Measurements from ENCODE around the gene WNK3. TPM values are rescaled to one million over a fixed set of nuclear protein-coding genes. Genes with fewer than 3 reads are reported as not detected.
A peak's percentile ranks its signal among the peaks of the same experiment; 100 is the strongest.

WNK3 gene
- total and polyA plus RNA-seq, 9 of the 15 experiments (the other 6 are each of a cell fraction or from before 2014, with no cell fraction given) = under 0.01 to 0.02 (median 0.01) TPM; not detected in 4

- TF ChIP-seq FOXP4 (CRISPR knock-in tag; IDR thresholded peaks at IDR 0.05; ENCODE audit: borderline replicate concordance) (no peak), TARDBP (IDR thresholded peaks at IDR 0.05) (no peak), MNT (conservative IDR thresholded peaks at IDR 0.05) (0 out of 4 replicates have a peak, but pooled peaks of 1 of the 2 experiments have one; percentile 24), EGR1 (conservative IDR thresholded peaks at IDR 0.05) (peak; percentile 27; the same call in 1 of the 2 replicates), E4F1 (CRISPR knock-in tag; IDR thresholded peaks at IDR 0.05; ENCODE audit: borderline replicate concordance) (no peak), RBFOX2 (IDR thresholded peaks at IDR 0.05; ENCODE audit: low read depth, low read length) (peak; percentile 78), PRDM10 (IDR thresholded peaks at IDR 0.05; ENCODE audit: partially characterized antibody) (peak; percentile 94), YY1 (IDR thresholded peaks at IDR 0.05; ENCODE audit: borderline replicate concordance in 1 of 3, control insufficient read depth in 1 of 3, extremely low read depth in 1 of 3, insufficient read depth in 3 of 3, insufficient read length in 1 of 3, insufficient replicate concordance in 2 of 3, low read depth in 1 of 3, low read length in 2 of 3) (peak in 1 of 3 experiments; percentile 56), NR2C2 (CRISPR knock-in tag; IDR thresholded peaks at IDR 0.05) (no peak), NR2C2 (tag; IDR thresholded peaks at IDR 0.05) (peak; percentile 68; the same call in 1 of the 2 replicates), VEZF1 (CRISPR knock-in tag; IDR thresholded peaks at IDR 0.05) (peak; percentile 95), ZNF785 (CRISPR knock-in tag; IDR thresholded peaks at IDR 0.05) (no peak), GTF2E2 (tag; IDR thresholded peaks at IDR 0.05) (no peak)
Observed at GRCh38 chrX:54182864-54183613, 174.8 kb downstream of the WNK3 start, which contains the start of gene FAM120C (continued).
